Heart left ventricle (tissue), 13 donors: ENCODE data around the gene SPDYE3.

Experiments used
- CTCF ChIP-seq, 12 donors: fragments of 200-600 bp; sonication (generic) in 4 of 12; IDR thresholded peaks; one replicate each; pipeline versions ENCODE4 v1.5.0 to v1.8.0; 2018 to 2022; ENCODE audit warnings: antibody characterized with exemption in 12 of 12, mild to moderate bottlenecking in 5 of 12
- POLR2A ChIP-seq, 2 donors: fragments of 450-650 bp; IDR thresholded peaks; one replicate each; pipeline ENCODE4 v1.6.1; 2017; ENCODE audit warnings: antibody characterized with exemption in 2 of 2, mild to moderate bottlenecking in 2 of 2, moderate library complexity in 2 of 2
- donor health status: ischemic (EF 13 %, LVEDD 7.1; RV severe dilation, severe dysfunction).
- donor health status: DM: no; HTN: yes; CAD: no.
- donor health status: DM: no; HTN: no; CAD: no.
- donor health status: ischemic (EF 25% LVEDD 6.9; RV normal size, moderate dysfunction).
- donor health status: ischemic (EF 25% LVEDD 5.7; RV mildly dilated, moderate dysfunction).
- donor health status: ischemic (EF 35%, LVEDD 5.7; RV mildly dilated, moderate dysfunction).
- donor health status: nonischemic (EF 11% LVEDD 7.7; RV severe dilation, severe dysfunction).
- donor health status: DM: yes; HTN: yes; CAD: no.
- donor health status: PGD.
- donor health status: ischemic (EF 29% LVEDD 5.4; RV normal size, mild dysfunction).
- donor health status: nonischemic (EF 23%, LVEDD 6.1; RV moderate dilation, normal function).

GRCh38 chr7:100342765-100343164, 35.3 kb downstream of the SPDYE3 start:
- no peak for TF ChIP-seq CTCF (IDR thresholded peaks at IDR 0.05)
- no peak for TF ChIP-seq POLR2A (IDR thresholded peaks at IDR 0.05)
